ENCODE data around the gene SNTG2.

DNA sequence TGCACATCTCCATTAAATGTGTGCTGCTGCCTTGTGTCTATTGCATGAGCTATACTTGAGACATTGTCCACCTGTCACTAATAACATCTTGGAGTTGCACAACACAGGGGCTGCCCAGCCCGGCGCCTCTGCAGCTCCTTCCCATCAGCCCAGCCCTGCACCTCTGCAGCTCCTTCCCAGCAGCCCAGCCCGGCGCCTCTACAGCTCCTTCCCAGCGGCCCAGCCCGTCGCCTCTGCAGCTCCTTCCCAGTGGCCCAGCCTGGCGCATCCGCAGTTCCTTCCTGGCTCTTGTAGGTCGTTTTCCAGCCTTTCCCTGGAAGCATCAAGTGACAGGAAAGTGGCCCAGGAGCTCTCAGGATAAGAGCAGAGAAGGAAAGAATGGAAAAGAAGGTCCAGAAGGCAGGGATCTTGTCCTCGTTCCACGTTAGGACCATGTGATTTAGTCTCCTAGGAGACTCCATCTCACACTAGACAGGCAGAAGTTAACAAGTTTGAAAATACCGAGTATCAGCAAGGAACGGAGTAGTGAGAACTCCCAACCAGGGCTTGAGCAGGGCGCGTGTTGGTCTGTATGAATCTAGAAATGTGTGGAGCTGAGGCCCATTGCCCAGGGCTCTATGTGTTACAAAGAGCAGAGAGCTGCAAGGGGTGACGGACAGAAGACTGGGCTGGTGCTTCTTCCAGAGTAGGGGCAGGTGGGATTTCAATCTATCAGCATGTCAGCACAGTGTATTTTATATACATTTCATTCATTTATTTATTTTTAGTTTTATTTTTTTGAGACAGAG lies 346.9 kb downstream of the SNTG2 start:
- TF ChIP-seq, protein P1, sequence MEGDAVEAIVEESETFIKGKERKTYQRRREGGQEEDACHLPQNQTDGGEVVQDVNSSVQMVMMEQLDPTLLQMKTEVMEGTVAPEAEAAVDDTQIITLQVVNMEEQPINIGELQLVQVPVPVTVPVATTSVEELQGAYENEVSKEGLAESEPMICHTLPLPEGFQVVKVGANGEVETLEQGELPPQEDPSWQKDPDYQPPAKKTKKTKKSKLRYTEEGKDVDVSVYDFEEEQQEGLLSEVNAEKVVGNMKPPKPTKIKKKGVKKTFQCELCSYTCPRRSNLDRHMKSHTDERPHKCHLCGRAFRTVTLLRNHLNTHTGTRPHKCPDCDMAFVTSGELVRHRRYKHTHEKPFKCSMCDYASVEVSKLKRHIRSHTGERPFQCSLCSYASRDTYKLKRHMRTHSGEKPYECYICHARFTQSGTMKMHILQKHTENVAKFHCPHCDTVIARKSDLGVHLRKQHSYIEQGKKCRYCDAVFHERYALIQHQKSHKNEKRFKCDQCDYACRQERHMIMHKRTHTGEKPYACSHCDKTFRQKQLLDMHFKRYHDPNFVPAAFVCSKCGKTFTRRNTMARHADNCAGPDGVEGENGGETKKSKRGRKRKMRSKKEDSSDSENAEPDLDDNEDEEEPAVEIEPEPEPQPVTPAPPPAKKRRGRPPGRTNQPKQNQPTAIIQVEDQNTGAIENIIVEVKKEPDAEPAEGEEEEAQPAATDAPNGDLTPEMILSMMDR (IDR thresholded peaks at IDR 0.05; ENCODE audit: low read depth, low read length, poor library complexity, severe bottlenecking), result no peak
- no peak for TF ChIP-seq EZH2phosphoT487 (IDR thresholded peaks at IDR 0.05; ENCODE audit: borderline replicate concordance, low read length)

Measured in DOHH2 (cell line).